Hepatic stellate cell (primary cell): ENCODE data around the gene ANXA6.
"Not testable (repeated sequence)": the region's sequence is repeated elsewhere in the genome, so short reads cannot be mapped to it uniquely, and the experiment has no call there.

Experiments
- DNase-seq: peaks from one replicate; pipeline ENCODE4 v3.0.0; 2011; ENCODE audit warnings: low spot score

ANXA6 gene

DNA sequence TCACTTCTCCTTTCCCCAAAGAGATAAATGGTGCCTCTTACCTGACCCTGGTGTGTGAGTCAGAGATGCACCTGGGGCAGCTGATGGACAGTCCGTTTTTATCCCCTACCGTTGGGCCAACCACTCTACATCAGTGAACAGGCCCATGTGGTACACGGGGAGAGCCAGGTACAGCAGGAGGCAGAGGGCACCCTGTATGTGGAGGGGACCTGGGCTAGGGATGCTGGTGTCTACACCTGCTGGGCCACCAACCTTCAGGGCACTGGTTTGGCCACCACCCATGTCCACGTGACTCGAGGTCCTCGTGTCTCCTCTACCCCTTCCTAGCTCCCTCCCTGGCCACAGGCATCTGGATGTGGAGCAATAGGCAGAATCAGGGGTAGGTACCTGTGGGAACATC lies 22.7 kb upstream of the ANXA6 start:
- no peak for DNase-seq

DNA sequence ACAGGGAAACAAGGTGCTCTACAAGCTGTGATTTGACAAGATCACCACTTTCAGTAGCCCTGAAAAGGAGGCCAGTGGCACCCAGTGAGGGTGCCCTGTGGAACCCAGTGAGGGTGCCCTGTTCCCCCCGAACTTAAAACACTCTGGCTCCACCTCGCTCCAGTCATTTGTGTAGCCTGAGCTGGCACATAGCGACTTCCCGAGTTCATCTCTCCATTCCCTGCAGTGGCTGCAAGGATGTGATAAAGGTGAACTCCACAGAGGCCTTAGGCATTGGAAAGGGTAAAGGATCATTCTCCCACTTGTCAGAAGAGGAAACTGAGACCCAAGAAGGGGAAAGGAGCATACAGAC lies 21.9 kb upstream of the ANXA6 start:
- no peak for DNase-seq

DNA sequence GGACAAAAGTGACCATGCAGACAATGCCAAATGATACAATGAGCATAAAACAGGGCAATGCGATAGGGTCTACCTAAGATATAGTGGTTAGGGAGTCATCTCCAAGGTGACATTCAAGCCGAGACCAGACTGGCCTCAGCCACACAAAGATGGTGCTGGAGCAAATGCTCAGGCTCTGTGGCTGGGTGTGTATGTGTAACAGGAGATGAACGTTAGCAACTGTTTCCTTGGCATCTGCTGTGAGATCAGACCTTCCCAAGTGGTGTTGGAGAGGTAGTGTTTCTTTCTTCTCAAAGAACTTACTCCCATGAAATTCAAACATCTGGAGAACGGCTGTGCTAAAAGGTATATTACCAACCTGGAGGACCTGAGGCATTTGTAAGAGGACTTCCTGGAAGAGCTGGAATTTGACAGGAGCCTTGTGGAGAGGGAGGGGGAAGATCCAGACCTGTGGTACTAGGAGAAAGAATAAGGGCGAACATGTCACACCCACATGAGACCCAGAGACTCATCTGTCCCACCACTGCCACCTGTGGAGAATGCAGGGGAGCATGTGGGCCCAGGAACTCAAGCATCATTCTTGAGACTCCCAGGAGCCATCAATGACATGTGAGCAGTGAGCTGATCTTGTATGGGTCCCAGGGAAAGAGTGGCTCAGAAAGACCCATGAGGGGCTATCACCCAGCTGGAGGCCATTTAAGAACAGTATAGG lies 21.4 kb upstream of the ANXA6 start:
- DNase-seq: no peak

DNA sequence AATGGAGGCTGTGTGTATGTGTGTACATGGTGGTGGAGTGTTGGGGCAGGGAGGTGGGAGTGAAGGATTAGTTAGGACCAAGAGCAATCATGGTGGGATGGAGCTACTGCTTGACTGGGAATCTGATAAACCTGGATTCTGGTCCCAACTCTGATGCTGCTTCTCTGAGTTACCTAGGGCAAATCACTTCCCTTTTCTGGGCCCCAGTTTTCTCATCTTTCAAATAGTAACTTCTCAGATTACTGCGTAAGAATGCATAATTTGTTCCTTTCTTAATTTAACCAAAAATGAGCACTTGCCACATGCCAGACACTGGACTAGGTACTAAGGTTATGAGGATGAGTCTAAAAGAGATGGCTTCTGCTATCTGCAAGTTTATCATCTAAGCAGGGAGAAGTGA lies 20.8 kb upstream of the ANXA6 start:
- DNase-seq: no peak

DNA sequence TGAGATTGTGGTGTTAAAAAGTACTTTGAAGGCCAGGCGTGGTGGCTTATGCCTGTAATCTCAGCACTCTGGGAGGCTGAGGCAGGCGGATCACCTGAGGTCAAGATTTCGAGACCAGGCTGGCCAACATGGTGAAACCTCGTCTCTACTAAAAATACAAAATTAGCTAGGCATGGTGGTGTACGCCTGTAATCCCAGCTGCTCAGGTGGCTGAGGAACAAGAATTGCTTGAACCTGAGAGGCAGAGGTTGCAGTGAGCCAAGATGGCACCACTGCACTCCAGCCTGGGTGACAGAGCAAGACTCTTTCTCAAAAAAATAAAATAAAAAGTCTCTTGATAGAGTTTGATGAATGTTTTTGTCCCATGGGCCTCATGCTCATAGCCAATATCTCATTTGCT lies 18.7 kb upstream of the ANXA6 start:
- DNase-seq: not testable (repeated sequence)

DNA sequence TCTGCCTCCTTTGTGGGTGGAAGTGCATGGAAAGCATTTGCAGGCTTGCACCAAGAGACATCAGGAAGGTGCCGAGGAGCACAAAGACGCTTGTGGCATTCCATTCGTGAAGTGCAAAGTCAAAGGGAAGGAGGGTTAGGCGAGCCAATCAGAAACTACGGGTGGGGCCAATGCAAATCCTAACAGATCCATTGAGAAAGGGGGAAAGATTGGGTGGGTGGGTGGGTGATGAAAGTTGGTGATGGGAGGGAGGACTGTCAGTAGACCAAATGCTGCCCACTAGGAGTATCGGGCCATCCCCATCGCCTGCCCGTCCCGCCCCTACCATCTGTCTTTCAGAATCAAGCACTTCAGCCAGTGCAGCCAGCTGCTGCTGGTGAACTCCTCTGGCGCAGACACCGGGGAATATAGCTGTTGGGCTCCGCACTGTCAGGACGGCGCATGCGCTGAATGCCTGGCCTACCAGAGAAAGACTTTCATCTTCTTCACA lies 17.1 kb upstream of the ANXA6 start:
- peak; percentile 47 for DNase-seq

DNA sequence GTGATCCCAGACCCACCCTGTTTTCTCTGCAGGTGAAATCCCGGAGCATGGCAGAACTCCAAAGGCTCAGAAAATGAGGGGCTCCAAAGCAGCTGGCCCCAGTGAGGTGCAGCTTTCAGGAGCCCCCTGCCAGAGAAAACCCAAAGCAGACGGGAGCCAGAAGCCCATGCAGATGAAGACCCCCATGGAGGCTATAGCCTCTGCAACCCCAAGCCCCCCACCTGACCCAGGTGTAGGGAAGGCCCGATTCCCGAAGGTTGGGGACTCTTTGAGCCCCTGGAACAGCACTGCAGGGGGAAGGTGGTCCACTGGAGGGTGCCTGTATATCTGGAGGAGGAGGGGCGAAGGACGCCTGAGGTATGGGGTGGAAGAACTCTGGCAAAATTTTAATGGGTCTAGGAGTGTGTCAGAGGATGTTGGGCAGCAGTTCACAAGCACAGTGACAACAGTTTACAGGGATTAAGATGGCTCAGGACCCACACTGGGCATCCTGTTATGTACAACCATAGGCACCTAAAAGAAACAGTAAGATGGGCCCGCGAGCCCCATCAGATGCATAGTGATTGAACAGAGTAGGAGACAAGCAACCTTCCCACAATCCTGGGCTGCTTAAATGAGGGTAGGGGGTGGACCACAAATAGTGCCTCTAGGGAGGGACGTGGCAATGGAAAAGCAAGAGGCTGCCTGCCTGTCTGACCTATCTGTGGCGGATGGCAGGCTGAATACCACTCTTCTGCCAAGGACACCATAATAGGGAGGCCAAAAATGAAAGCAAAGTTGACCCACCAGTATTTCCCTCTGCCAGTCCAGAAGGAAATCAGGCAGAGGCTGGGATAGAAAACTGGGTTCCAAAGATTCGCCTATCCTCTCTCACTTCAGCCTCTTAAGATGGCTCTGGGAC lies 16.4 kb upstream of the ANXA6 start:
- no peak for DNase-seq

DNA sequence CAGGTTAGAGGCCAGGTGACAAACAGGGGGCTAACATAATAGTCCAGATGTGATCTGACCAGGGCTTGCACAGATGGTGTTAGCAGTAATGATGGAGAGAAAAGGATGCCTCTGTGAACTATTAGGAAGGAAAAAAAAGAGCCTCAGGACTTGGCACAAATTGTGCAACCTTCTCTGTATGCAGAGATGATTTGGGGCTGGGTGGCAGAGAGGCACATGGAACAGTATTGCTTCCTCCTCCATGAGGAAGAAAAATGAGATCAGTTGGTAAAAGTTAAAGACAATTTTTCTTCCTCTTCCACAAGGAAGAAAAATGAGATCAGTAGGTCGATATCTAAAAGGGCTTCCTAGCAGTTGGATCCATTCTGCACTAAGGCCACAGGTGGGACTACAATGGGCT lies 13.9 kb upstream of the ANXA6 start:
- DNase-seq: no peak

DNA sequence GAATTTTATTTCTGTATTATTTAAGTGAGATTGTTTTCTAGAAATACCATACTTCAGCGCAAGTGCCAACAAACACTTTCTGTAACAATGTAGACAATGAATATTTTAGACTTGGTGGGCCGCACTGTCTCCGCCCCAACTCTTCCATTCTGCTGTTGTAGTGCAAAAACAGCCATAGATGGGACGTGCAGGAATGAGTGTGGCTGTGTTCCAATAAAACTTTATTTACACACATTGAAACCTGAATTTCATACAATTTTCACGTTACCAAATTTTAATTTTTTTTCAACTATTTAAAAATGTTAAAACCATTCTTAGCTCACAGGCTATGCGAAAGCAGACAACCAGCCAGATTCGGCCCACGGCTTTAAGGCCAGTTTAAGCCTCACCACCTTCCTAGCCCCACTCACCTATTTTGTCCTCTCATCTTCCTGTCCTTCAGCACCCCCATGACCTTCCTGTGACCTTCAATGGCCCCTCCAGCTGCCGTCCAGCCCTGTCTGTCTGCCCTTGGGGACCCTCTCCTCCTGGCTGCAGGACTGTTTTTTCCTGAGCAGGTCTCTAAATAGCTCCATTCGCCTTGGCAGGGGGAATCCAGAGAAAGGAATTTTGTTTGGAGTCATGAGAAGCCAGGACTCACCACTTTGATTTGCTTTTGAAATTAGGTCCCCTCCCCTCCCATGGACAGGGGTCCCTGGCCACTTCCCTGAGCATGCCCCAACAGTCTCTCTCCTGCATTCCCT lies 11.2 kb upstream of the ANXA6 start:
- no peak for DNase-seq

DNA sequence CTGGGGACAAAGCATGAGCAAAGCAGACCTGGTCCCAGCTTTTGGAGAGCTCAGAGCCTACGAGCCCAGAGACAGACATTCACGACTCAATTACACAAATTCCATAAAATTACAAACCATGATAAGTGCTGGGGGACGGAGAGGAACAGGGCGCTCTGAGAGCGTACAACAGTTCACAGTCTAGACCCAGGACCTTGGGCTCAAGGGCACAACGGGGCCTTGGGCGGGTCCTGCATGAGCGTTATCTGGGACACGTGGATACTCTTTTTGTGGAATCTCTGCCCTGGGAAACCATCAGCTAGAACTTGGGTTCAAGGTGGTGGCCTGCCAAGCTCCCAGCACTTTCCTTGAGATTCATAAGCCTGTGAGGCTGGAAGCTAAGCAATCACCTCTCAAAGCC lies 9.4 kb upstream of the ANXA6 start:
- DNase-seq: no peak

DNA sequence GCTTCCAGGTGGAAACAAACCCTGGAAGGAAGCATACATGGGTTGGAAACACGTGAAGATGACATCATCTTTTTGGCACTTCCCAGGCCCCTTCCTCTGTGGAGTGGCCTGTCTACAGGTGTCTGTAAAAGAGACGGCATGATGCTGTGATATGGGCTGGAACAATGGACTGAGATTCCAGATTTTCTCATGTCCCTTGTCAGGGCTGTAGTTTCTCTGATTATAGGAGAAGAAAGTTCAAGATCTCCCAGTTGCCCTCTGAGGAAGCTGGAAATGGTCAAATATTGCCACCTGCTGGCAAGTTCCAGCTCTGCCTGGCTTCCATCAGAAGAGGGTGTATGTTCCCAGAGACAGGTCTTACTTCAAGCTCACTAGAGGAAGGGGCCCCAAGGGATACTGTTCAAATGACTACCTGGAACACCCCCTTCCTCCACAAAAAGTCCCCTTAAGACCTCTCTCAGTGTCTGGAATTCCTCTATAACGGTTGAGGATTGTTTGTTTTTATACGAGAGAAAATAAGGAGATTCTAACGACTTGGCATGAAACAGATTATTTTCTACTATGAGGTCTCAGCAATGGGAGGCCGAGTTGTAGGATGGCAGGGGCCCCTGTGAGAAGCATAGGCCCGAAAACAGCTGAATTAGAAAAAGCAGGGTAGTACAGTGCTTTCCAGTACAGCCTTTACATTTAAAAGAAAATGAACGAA lies 7.3 kb upstream of the ANXA6 start:
- DNase-seq: peak; percentile 68

DNA sequence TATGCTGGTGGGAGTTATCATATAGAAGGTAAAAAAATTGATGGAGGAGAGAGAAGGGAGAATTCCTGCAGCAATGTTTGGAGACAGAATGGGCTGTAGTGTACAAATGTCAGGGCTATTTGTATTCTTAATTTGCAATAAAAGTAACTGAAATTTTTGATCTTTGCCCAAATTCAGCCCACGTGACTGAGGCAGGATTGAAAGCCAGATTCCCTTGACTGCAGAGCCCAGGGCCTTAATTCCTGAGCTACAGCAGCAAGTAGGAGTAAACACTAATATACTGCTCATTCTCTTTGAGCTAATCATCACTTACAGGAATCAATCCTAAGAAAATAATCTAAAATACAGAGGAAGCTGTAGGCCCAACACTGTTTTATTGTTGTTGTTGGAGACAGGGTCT lies 5.2 kb upstream of the ANXA6 start:
- no peak for DNase-seq

DNA sequence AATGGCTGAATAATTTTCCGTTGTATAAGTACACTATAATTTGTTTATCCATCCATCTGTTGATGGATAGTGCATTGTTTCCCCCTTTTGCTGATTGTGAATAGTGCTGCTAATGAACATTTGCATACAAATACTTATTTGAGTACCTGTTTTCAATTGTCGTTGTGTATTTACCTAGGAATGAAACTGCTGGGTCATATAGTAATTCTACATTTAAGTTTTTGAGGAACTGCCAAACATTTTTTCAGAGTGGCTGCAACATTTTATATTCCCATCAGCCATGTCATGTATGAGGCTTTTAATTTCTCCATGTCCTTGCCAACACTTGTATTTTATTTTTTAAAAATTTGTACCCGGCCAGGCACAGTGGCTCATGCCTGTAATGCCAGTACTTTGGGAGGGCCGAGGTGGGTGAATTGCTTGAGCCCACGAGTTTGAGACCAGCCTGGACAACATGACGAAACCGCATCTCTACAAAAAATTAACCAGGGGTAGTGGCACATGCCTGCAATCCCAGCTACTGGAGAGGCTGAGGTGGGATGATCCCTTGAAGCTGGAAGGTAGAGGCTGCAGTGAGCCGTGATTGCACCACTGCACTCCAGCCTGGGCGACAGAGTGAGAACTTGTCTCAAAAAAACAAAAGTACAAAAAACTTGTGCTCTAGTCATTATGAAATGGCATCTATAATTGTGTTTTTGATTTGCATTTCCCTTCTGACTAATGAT lies 2.2 kb upstream of the ANXA6 start:
- no peak for DNase-seq

DNA sequence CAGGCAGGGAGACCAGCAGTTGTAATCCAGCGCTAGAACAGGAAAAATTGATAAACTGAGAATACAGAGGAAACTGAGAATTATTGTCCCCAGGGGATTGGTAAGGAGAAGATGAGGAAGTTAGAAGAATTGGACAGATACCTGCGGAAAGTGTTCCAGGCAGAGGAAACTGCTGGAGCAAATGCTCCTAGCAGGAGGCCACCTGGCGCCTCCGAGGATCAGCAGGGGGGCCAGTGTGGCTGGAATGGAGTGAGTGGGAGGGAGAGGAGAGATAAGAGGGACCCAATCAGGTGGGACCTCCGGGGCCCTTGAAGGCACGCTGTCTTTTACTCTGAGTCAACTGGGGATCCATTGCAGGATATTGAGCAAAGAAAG lies 695 bp upstream of the ANXA6 start:
- DNase-seq: no peak

DNA sequence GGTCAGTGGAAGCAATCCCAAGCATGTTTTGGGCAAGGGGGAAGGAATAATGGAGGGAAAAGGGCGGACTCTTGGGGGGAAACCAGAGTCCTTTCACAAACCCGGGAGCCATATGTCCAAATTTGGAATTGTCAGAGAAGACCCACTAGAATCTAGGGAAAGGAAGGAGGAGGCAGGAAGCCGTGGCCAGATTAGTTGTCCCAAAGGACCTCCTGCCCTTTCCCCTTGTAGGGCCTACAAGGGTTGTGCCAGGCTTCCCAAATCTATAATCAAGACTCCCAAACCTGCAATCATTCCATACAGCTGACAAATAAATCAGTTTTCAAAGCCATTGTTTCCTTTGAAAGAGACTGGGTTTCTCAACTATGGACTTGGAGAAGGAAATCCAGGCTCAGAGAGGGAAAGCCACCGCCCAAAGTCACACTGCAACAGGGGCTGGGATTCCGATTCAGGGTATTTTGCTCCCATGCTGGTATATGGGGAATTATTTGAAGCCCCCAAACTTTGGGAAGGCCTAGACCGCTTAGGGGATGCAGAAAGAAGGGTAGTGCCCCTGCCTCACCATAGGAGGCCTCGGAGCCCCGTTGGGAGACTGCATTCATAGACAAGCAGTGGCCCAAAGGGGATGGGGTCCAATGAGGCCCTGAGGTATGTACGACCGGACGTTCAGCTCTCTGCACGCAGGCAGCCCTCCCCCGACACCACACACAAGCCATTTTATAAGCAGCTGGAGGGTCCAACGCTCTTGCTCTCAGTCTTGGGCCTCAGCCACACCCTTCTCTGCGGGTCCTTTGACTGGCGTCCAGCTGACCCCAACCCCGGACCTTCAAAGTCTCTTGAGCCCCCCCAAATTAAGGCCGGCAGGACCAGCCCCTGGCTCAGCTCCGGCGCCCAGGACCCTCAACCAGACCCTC lies 815 bp downstream of the ANXA6 start:
- DNase-seq: no peak

DNA sequence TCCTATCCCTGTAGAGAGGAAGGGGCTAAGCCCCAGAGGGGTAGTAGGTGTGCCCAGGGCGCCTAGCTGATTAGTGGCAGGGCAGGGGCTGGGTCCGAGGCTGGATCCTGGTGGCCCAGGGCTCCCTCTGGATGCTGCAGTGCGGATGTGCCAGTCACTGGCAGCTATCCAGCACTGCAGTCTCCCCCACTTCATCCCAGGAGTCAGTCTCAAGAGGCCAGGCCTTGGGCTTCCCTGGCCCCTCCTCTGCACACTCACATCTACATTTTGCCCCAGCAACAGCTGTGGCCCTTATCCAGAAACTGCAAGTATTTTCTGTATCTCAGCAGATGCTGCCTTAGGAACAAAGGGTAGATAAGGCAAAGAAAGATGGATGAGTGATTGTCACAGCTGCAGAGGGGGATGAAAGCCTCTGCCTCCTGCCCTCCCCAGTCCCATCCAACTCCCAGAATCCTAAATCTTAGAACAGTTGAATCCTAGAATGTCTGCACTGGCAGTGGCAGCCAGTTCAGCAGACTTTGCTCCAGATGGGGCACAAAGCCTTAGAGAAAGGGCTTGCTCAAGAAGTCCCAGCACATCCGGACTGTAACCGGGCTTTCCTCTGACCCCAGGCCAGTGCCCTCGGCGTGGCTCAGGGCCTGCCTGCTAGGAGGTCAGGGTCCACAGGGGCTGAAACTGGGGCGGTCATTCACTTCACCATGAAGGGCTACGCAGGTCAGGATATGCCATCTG lies 1.6 kb downstream of the ANXA6 start:
- peak; percentile 80 for DNase-seq

DNA sequence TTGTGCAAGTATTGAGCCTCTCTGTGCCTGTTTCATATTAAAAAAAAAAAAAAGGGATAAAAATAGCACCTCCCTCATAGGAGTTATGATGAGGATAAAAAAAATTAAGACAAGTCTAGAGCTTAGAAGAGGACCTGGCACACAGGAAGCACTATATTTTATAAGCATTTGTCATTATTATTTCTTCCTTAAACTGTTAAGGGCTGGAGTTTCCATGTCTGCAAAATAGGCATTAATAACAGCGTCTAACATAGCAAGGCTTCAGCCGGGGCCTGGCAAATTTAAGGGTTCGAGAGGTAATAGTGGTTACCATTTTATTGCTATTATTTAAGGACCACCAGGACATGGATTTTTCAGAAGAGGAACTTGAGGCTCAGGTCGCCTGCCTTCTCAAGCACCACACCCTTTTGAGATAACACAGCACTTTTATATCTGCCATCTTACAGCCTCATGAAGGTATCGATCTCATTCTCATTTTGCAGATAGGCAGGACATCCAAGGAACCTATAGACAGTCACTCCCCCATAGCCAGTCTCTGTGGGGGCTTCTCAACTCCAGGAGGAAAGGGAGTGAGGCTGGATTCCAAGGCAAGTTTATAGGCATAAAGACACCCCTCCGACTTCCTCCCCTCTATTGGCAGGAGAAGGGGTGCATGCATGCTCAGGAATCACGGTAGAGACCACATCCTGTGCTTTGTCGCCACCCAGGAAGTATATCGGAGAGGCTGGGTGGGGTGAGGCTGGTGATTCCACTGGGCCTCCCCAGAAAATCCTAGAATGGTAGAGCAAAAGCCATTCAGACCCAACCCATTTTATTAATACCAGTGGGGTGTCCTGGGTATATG lies 2.4 kb downstream of the ANXA6 start:
- no peak for DNase-seq

DNA sequence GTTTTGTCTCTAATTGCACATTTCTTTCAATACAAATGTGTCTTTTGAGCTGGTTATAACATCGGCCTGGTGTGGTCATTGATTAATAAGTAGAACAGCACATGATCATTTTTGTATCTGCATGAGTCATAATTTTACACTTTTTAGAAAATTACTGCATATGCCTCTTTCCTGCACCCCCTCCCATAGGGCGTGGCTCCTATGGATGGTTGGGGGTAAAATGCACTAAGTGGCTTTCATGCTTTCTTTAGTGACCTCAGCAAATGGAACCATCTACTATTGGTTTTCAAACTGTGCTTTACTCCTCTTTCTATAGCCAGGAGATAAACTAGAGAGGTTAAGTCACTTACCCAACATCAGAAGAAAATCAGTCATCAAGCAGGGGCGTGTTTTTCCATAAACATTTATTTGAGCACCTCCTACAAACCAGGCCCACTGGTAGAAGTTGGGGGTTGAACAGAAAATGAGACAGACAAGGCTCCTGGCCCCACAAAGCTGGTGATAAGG lies 3.8 kb downstream of the ANXA6 start:
- DNase-seq: no peak

DNA sequence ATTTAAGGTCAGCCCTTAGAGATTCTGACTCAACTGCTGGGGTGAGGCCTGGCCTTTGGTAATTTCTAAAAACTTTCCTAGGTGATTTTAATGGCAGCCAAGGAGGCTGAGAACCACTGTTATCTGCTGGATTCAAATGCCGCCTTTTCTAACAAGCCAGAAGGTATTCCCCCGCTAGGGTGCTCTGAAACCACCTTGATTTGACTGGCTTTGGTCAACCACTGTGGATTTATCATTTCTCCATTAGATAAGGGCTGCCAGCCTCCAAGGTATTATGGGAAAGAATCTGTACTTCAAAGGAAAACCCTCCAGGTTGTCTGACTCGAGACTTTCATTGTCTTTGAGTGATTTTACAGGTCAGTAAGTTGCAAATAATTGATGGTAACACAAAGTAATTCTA lies 4.3 kb downstream of the ANXA6 start:
- DNase-seq: no peak
